A549 treated with CORT108297 at 1 μM for 4 hours (cell line): ENCODE measurements around the gene ASPM. TPM values are rescaled to one million over a fixed set of nuclear protein-coding genes. Genes with fewer than 3 reads are reported as not detected.

ENCODE experiments used
- total RNA-seq: library from RNA; stranded (reverse); fragments of 200-300 nt; extraction: Qiagen RNA extraction; gene quantifications from 5 replicates; pipeline ENCODE4 v1.2.3, GENCODE V29; 2022

Gene ASPM
- 20.6 to 24.0 TPM (median 22.6 TPM) in 5 replicates for total RNA-seq

GRCh38 chr1:197146101-197147095, at the start of gene ASPM:
Gene ASPM (minus strand): TSS chr1:197146669. CDS start chr1:197146437, 232 bp downstream.

GRCh38 chr1:197066719-197067456, 79.6 kb downstream of the ASPM start, which contains the start of gene F13B:
Gene F13B (minus strand): TSS chr1:197067260. CDS start chr1:197067223, 37 bp downstream.

Other genes starting within 250 kb of the ASPM start
- not detected in 5 replicates for gene CFHR2, start 202.9 kb downstream of the ASPM start, total RNA-seq
- not detected in 5 replicates for gene CFHR5, start 169.1 kb downstream of the ASPM start, total RNA-seq
- 0.05 to 0.08 TPM (median 0.06 TPM) in 4 of 5 replicates, not detected in the other for gene F13B, start 79.4 kb downstream of the ASPM start, total RNA-seq
- 2.2 to 3.8 TPM (median 3.2 TPM) in 5 replicates for gene ZBTB41, start 54.6 kb upstream of the ASPM start, total RNA-seq
- gene CRB1, start 121.6 kb upstream of the ASPM start, total RNA-seq = not detected in 5 replicates